ENCODE results near the gene OR2B6. TPM values are rescaled to one million over a fixed set of nuclear protein-coding genes. Genes with fewer than 3 reads are reported as not detected.

The OR2B6 gene
- total RNA-seq = not detected in 2 replicates

GRCh38 chr6:27956941-27957340, at the start of gene OR2B6:
Gene OR2B6, plus strand, starts transcription at chr6:27957241. Its CDS starts 0 bp downstream, at chr6:27957241.

DNA sequence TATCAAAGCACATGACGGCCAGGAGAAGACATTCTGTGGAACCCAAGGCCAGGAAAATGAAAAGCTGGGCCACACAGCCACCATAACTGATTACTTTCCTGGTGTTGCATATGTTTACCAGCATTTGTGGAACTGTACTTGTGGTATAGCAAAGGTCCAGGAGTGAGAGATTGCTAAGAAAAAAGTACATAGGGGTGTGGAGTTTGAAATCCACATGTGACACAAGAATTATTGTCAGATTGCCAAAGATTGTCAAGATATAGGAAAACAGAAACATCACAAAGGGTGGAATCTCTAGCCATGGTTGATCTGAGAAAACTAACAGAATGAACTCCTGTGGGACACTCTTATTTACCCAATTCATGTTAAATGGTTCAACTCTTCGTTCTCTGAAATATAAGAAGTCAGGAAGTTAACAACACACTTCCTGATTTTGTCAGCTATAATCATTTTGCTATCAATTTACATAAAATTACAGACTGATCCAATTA, 45.0 kb upstream of the OR2B6 start, which contains the start of gene OR2B2:
TSS of gene OR2B2 (minus strand) at position 441 of the 491 bp plus-strand sequence. CDS start at position 364, 77 bp downstream.

Other genes with a start within 250 kb of the OR2B6 start
- not detected in 2 replicates for gene OR2B2, start 44.8 kb upstream of the OR2B6 start, total RNA-seq
- gene ZNF165, start 123.3 kb downstream of the OR2B6 start, total RNA-seq = under 0.01 TPM in 1 of 2 replicates, not detected in the other
- 0.09 and 0.58 TPM in 2 replicates for gene ZSCAN16, start 167.4 kb downstream of the OR2B6 start, total RNA-seq
- 9.5 and 12.0 TPM in 2 replicates for gene ZKSCAN8, start 184.6 kb downstream of the OR2B6 start, total RNA-seq

Data from pericardium fibroblast (primary cell).